H1 (cell line): ENCODE data around the gene RHOBTB1. TPM values are rescaled to one million over a fixed set of nuclear protein-coding genes. Genes with fewer than 3 reads are reported as not detected.

Experiments
- CTCF ChIA-PET: fragments of 300-600 bp; sonication (Branson Sonifier 250); formaldehyde crosslinking; loops from one replicate; lab custom pipeline; 2021; ENCODE audit not compliant: partially characterized antibody; lab: Charles Lee
- POLR2A ChIA-PET: fragments of 300-600 bp; sonication (Branson Sonifier 250); formaldehyde crosslinking; loops from one replicate; lab custom pipeline; 2021; ENCODE audit warnings: inconsistent platforms; ENCODE audit not compliant: partially characterized antibody; lab: Charles Lee
- DNase-seq, 2 experiments: peaks; one replicate each; pipeline versions ENCODE4 v3.0.0 to v3.0.0-alpha.2; 2010 to 2022; ENCODE audit warnings: low spot score in 2 of 2, low read depth in 1 of 2, mixed read lengths in 1 of 2
- FAIRE-seq: peaks from 2 replicates; lab custom pipeline; 2011; peaks lifted over from hg19 to GRCh38; lab: Jason Lieb, UNC
- H2AFZ ChIP-seq: 2 replicates; pipeline ENCODE4 v1.8.1; 2012; ENCODE audit warnings: low read length, inconsistent platforms
- H2AK5ac ChIP-seq: 2 replicates; pipeline ENCODE4 v1.6.1; 2013; ENCODE audit warnings: low read depth, low read length
- H2BK120ac ChIP-seq: replicated peaks from 2 replicates; pipeline ENCODE3; 2013; ENCODE audit warnings: low read depth, low read length, inconsistent platforms
- H2BK12ac ChIP-seq: 2 replicates; pipeline ENCODE4 v1.6.1; 2013; ENCODE audit warnings: low read depth, low read length
- H2BK15ac ChIP-seq: 2 replicates; pipeline ENCODE4 v1.6.1; 2013; ENCODE audit warnings: low read length
- H2BK20ac ChIP-seq: 2 replicates; pipeline ENCODE4 v1.6.1; 2013; ENCODE audit warnings: low read length
- H2BK5ac ChIP-seq: 2 replicates; pipeline ENCODE4 v1.6.1; 2013; ENCODE audit warnings: low read depth, low read length
- H3K14ac ChIP-seq: 2 replicates; pipeline ENCODE4 v1.6.1; 2013; ENCODE audit warnings: inconsistent platforms; ENCODE audit not compliant: insufficient read length
- H3K18ac ChIP-seq: 2 replicates; pipeline ENCODE4 v1.6.1; 2013; ENCODE audit warnings: low read length; ENCODE audit errors: extremely low read depth
- H3K23ac ChIP-seq: 2 replicates; pipeline ENCODE4 v1.6.1; 2013; ENCODE audit warnings: inconsistent platforms; ENCODE audit not compliant: insufficient read length
- H3K23me2 ChIP-seq: 2 replicates; pipeline ENCODE4 v1.6.1; 2013; ENCODE audit warnings: low read depth, low read length
- H3K27ac ChIP-seq: 2 replicates; pipeline ENCODE4 v1.6.1; 2011; ENCODE audit warnings: low read depth, low read length, inconsistent platforms
- H3K27me3 ChIP-seq, 4 experiments: replicated peaks in 1 of 4; 1 replicate in 1 of 4; 2 replicates in 3 of 4; pipeline versions ENCODE4 v1.6.1 to v1.8.1; 2011 to 2013; ENCODE audit warnings: low read length in 3 of 4, mild to moderate bottlenecking in 3 of 4, inconsistent platforms in 2 of 4, mixed read lengths in 2 of 4, moderate library complexity in 1 of 4; ENCODE audit not compliant: control insufficient read depth in 3 of 4, insufficient read depth in 3 of 4; ENCODE audit errors: extremely low read depth in 1 of 4
- H3K36me3 ChIP-seq, 4 experiments: 2 replicates each; pipeline versions ENCODE4 v1.6.1 to v1.8.1; 2011 to 2013; ENCODE audit warnings: mild to moderate bottlenecking in 4 of 4, low read length in 3 of 4, moderate library complexity in 2 of 4, control low read depth in 1 of 4, inconsistent platforms in 1 of 4; ENCODE audit not compliant: insufficient read depth in 4 of 4, control insufficient read depth in 2 of 4
- H3K4ac ChIP-seq: replicated peaks from 2 replicates; pipeline ENCODE3; 2013; ENCODE audit warnings: low read length, low read depth, mixed read lengths, inconsistent platforms; ENCODE audit not compliant: insufficient read length
- H3K4me1 ChIP-seq, 4 experiments: replicated peaks in 1 of 4; 1 replicate in 1 of 4; 2 replicates in 3 of 4; pipeline versions ENCODE4 v1.6.1 to v1.8.1; 2011 to 2013; ENCODE audit warnings: low read length in 3 of 4, inconsistent platforms in 2 of 4, mixed read lengths in 1 of 4; ENCODE audit not compliant: insufficient read depth in 4 of 4, control insufficient read depth in 3 of 4
- H3K4me2 ChIP-seq, 2 experiments: 2 replicates each; pipeline versions ENCODE4 v1.6.1 to v1.8.1; 2011 to 2013; ENCODE audit warnings: low read depth in 2 of 2, low read length in 2 of 2, control low read depth in 1 of 2, inconsistent platforms in 1 of 2, mild to moderate bottlenecking in 1 of 2; ENCODE audit not compliant: insufficient read depth in 1 of 2
- H3K4me3 ChIP-seq, 4 experiments: fragments of 200-600, 300-600 bp in 1 of 4; sonication (generic), shearing (Covaris generic), sonication (Bioruptor Twin) in 1 of 4; 2 replicates each; pipeline versions ENCODE4 v1.5.1 to v1.8.1; 2011 to 2016; ENCODE audit warnings: low read length in 4 of 4, low read depth in 3 of 4, control low read depth in 2 of 4, inconsistent platforms in 2 of 4, mild to moderate bottlenecking in 2 of 4, mixed read lengths in 1 of 4, moderate library complexity in 1 of 4; ENCODE audit not compliant: insufficient read depth in 2 of 4; ENCODE audit errors: extremely low read depth in 1 of 4
- H3K56ac ChIP-seq: replicated peaks from 2 replicates; pipeline ENCODE3; 2013; ENCODE audit warnings: low read depth, mild to moderate bottlenecking, mixed read lengths, low read length, inconsistent platforms; ENCODE audit not compliant: insufficient read length
- H3K79me1 ChIP-seq: 2 replicates; pipeline ENCODE4 v1.6.1; 2013; ENCODE audit warnings: low read depth, low read length, control low read depth
- H3K79me2 ChIP-seq, 2 experiments: 2 replicates each; pipeline versions ENCODE4 v1.6.1 to v1.8.1; 2012 to 2013; ENCODE audit warnings: low read length in 2 of 2, mild to moderate bottlenecking in 2 of 2, inconsistent platforms in 1 of 2; ENCODE audit not compliant: insufficient read depth in 2 of 2, control insufficient read depth in 1 of 2
- H3K9ac ChIP-seq, 4 experiments: replicated peaks in 1 of 4; 1 replicate in 1 of 4; 2 replicates in 3 of 4; pipeline versions ENCODE4 v1.6.1 to v1.8.1; 2011 to 2013; ENCODE audit warnings: low read depth in 3 of 4, low read length in 3 of 4, control low read depth in 2 of 4, mild to moderate bottlenecking in 2 of 4, moderate library complexity in 2 of 4, inconsistent platforms in 1 of 4; ENCODE audit errors: extremely low read depth in 1 of 4
- H3K9me3 ChIP-seq, 2 experiments: 2 replicates each; pipeline versions ENCODE4 v1.6.1 to v1.8.1; 2012 to 2013; ENCODE audit warnings: mild to moderate bottlenecking in 2 of 2, moderate library complexity in 2 of 2, control low read depth in 1 of 2, inconsistent platforms in 1 of 2, low read depth in 1 of 2, low read length in 1 of 2, mixed read lengths in 1 of 2; ENCODE audit not compliant: insufficient read depth in 2 of 2
- H4K20me1 ChIP-seq, 2 experiments: replicated peaks in 1 of 2; 2 replicates each; pipeline versions ENCODE3 to v1.8.1; 2011 to 2013; ENCODE audit warnings: inconsistent platforms in 2 of 2, low read length in 2 of 2, mild to moderate bottlenecking in 1 of 2; ENCODE audit not compliant: insufficient read depth in 2 of 2, control insufficient read depth in 1 of 2
- H4K5ac ChIP-seq: 2 replicates; pipeline ENCODE4 v1.6.1; 2013; ENCODE audit warnings: low read length, low read depth, mixed read lengths, inconsistent platforms; ENCODE audit not compliant: insufficient read length
- H4K8ac ChIP-seq: 2 replicates; pipeline ENCODE4 v1.8.0; 2013; ENCODE audit warnings: mild to moderate bottlenecking, moderate library complexity, low read length, inconsistent platforms; ENCODE audit not compliant: insufficient read depth; ENCODE audit errors: extremely low read depth
- H4K91ac ChIP-seq: replicated peaks from 2 replicates; pipeline ENCODE3; 2013; ENCODE audit warnings: low read length, mixed read lengths, inconsistent platforms; ENCODE audit not compliant: insufficient read length
- ATF2 ChIP-seq: IDR thresholded peaks from 2 replicates; pipeline ENCODE4 v1.6.1; 2012; ENCODE audit warnings: low read length, inconsistent platforms
- CHD1 ChIP-seq: IDR thresholded peaks from 2 replicates; pipeline ENCODE4 v1.6.1; 2012; ENCODE audit warnings: low read depth, low read length, improper control_type of control experiment
- CHD2 ChIP-seq: IDR thresholded peaks from 2 replicates; pipeline ENCODE4 v1.6.1; 2012; ENCODE audit warnings: low read length, improper control_type of control experiment
- CREB1 ChIP-seq: IDR thresholded peaks from 2 replicates; pipeline ENCODE4 v1.6.1; 2012; ENCODE audit warnings: inconsistent platforms
- EGR1 ChIP-seq: IDR thresholded peaks from 2 replicates; pipeline ENCODE4 v1.6.1; 2011; ENCODE audit warnings: low read depth, low read length, borderline replicate concordance
- EP300 ChIP-seq, 2 experiments: IDR thresholded peaks; 1 replicate in 1 of 2; 2 replicates in 1 of 2; pipeline ENCODE4 v1.6.1; 2011 to 2012; ENCODE audit warnings: low read depth in 2 of 2, low read length in 2 of 2, mild to moderate bottlenecking in 2 of 2, borderline replicate concordance in 1 of 2, inconsistent platforms in 1 of 2, moderate library complexity in 1 of 2
- NRF1 ChIP-seq: IDR thresholded peaks from 2 replicates; pipeline ENCODE4 v1.6.1; 2011; ENCODE audit warnings: mild to moderate bottlenecking, low read depth, low read length, improper control_type of control experiment
- RXRA ChIP-seq: IDR thresholded peaks from 2 replicates; pipeline ENCODE4 v1.6.1; 2011; ENCODE audit warnings: low read depth, mild to moderate bottlenecking, low read length, moderate library complexity; ENCODE audit not compliant: insufficient read depth
- SP2 ChIP-seq: IDR thresholded peaks from 2 replicates; pipeline ENCODE4 v1.6.1; 2012; ENCODE audit warnings: mild to moderate bottlenecking, low read length, inconsistent platforms
- WGBS, 2 experiments: shearing (Covaris generic) in 1 of 2; methylation state at CpG; one replicate each; pipeline versions ENCODE4 v1.1.6 to v1.1.7; 2013 to 2015; ENCODE audit warnings: low lambda C conversion rate in 2 of 2, mixed read lengths in 2 of 2, inconsistent platforms in 1 of 2, low coverage in 1 of 2, missing lambda C conversion rate in 1 of 2; ENCODE audit not compliant: insufficient replicate concordance in 2 of 2, insufficient coverage in 1 of 2, insufficient read length in 1 of 2; ENCODE audit errors: extremely low coverage in 1 of 2, missing lambda C conversion rate in 1 of 2; 5-methylcytosine and 5-hydroxymethylcytosine counted together
- polyA plus RNA-seq, 7 experiments: library from polyadenylated mRNA; depleted of rRNA in 3 of 7; stranded (reverse) in 5 of 7; unstranded in 2 of 7; fragments of >200 nt in 5 of 7; fragments of 200-250 nt in 2 of 7; gene quantifications; 1 replicate in 5 of 7; 2 replicates in 1 of 7; 4 replicates in 1 of 7; pipeline versions ENCODE4 v1.2.1 to v1.2.3, GENCODE V29; 2011 to 2013; ENCODE audit warnings: missing spikeins in 2 of 7, mixed read lengths in 2 of 7
- total RNA-seq: library from RNA; stranded (reverse); fragmentation: NEBNext Ultra II Directional; extraction: Animal tissue kit (Norgen Biotek cat#: 25700); gene quantifications from 2 replicates; pipeline ENCODE4 v1.2.1, GENCODE V29; 2021
- TF ChIP-seq, protein P1 (sequence below), 3 experiments: IDR thresholded peaks; 1 replicate in 2 of 3; 2 replicates in 1 of 3; pipeline versions ENCODE4 v1.5.1 to v1.6.1; 2011; ENCODE audit warnings: low read length in 3 of 3, mild to moderate bottlenecking in 3 of 3, inconsistent platforms in 2 of 3, low read depth in 1 of 3, moderate library complexity in 1 of 3; ENCODE audit not compliant: insufficient read depth in 1 of 3; ENCODE audit errors: control extremely low read depth in 1 of 3

The RHOBTB1 gene
- total and polyA plus RNA-seq, 2 of the 8 experiments (the other 6 are each of a cell fraction or from before 2014, with no cell fraction given): 6.1 to 7.4 TPM

DNA sequence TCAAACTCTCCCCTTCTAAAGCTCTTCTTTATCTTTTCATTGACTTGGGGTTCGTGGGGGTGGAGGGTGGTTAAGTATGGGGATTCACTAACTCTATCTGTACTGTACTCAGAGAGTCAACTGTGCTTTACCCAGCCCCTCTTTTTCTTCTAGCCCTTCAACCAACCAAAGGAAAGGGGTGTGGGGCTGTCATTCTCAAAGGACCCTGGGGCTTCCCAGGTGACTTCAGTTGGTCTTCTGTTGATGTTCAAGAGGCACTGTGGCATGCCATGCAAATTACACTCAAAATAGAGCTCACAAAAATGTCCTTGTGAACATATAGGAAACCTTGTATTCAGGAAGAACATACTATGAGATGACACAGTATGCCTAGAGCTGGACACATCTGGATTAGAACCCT is 16.9 kb upstream of the RHOBTB1 start:
- ChIA-PET POLR2A (interaction anchor here (0.6 to 1.2 kb wide), 2 partner anchors 8 to 16 kb away, joined by 3 read pairs; no protein-coding TSS in a partner anchor), CTCF (interaction anchor here (0.5 to 3.4 kb wide), 14 partner anchors 8 to 782 kb away, joined by 3 to 22 read pairs (median 4); no protein-coding TSS in a partner anchor)
- no peaks in the 10 kb centered on the region for H3K79me1 ChIP-seq
- H4K5ac ChIP-seq: no peak overlapping the region
- no peaks in the 10 kb centered on the region for H3K9me3 ChIP-seq
- no peak overlapping the region for H4K91ac ChIP-seq
- H3K23me2 ChIP-seq: no peaks in the 10 kb centered on the region
- H2AK5ac ChIP-seq: no peak overlapping the region
- no peak overlapping the region for H3K56ac ChIP-seq
- no peaks in the 10 kb centered on the region for H3K79me2 ChIP-seq
- WGBS, 2 experiments: 88% methylated on average over 1 of the region's 1 CpG; no CpG with 5 or more reads in 1 of the 2 experiments
- no peaks in the 10 kb centered on the region for H3K27me3 ChIP-seq
- H2BK120ac ChIP-seq: no peak overlapping the region
- FAIRE-seq (no peak), DNase-seq (no peak)
- H2BK20ac ChIP-seq: no peak overlapping the region
- H3K9ac ChIP-seq: no peak overlapping the region
- H2BK12ac ChIP-seq: no peak overlapping the region
- no peaks in the 10 kb centered on the region for H3K4me1 ChIP-seq
- H2AFZ ChIP-seq: no peak overlapping the region
- H2BK5ac ChIP-seq: no peak overlapping the region
- H4K20me1 ChIP-seq: no peaks in the 10 kb centered on the region
- no peak overlapping the region for H3K18ac ChIP-seq
- no peak overlapping the region for H3K4me2 ChIP-seq
- no peak overlapping the region for H3K4ac ChIP-seq
- H3K14ac ChIP-seq: no peak overlapping the region
- H3K27ac ChIP-seq: no peak overlapping the region
- H3K4me3 ChIP-seq: no peak overlapping the region
- no peak overlapping the region for H3K23ac ChIP-seq
- H4K8ac ChIP-seq: no peak overlapping the region
- H2BK15ac ChIP-seq: no peak overlapping the region
- H3K36me3 ChIP-seq: no peaks in the 10 kb centered on the region
- TF ChIP-seq ATF2: no peak
- no peak for TF ChIP-seq SP2
- no peak for TF ChIP-seq EP300 (IDR thresholded peaks at IDR 0.05; ENCODE audit: borderline replicate concordance in 1 of 2, low read depth in 2 of 2, low read length in 2 of 2)
- no peak for TF ChIP-seq RXRA
- no peak for TF ChIP-seq CHD1
- TF ChIP-seq EGR1: no peak
- TF ChIP-seq CHD2: no peak
- TF ChIP-seq, protein P1, sequence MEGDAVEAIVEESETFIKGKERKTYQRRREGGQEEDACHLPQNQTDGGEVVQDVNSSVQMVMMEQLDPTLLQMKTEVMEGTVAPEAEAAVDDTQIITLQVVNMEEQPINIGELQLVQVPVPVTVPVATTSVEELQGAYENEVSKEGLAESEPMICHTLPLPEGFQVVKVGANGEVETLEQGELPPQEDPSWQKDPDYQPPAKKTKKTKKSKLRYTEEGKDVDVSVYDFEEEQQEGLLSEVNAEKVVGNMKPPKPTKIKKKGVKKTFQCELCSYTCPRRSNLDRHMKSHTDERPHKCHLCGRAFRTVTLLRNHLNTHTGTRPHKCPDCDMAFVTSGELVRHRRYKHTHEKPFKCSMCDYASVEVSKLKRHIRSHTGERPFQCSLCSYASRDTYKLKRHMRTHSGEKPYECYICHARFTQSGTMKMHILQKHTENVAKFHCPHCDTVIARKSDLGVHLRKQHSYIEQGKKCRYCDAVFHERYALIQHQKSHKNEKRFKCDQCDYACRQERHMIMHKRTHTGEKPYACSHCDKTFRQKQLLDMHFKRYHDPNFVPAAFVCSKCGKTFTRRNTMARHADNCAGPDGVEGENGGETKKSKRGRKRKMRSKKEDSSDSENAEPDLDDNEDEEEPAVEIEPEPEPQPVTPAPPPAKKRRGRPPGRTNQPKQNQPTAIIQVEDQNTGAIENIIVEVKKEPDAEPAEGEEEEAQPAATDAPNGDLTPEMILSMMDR (IDR thresholded peaks at IDR 0.05; ENCODE audit: control extremely low read depth in 1 of 3, insufficient read depth in 1 of 3, low read depth in 1 of 3, low read length in 3 of 3): no peak
- no peak for TF ChIP-seq CREB1
- no peak for TF ChIP-seq NRF1
